HEK293T (cell line): ENCODE data around the gene CDC14C.

Experiments
- CTCF ChIA-PET: fragments of 350-600 bp; formaldehyde crosslinking; extraction: SDS; loops from one replicate; lab custom pipeline; 2021; ENCODE audit warnings: antibody characterized with exemption, inconsistent platforms; lab: Yijun Ruan, JAX
- POLR2A ChIA-PET: fragments of 350-600 bp; formaldehyde crosslinking; extraction: SDS; loops from one replicate; lab custom pipeline; 2020; ENCODE audit warnings: antibody characterized with exemption, inconsistent platforms; lab: Yijun Ruan, JAX
- DNase-seq: peaks from one replicate; pipeline ENCODE4 v3.0.0; 2012; ENCODE audit warnings: mixed read lengths; ENCODE audit errors: extremely low spot score
- ARNT ChIP-seq: fragments of 450-650 bp; IDR thresholded peaks from 2 replicates; pipeline ENCODE4 v1.6.1; 2017; ENCODE audit warnings: mild to moderate bottlenecking
- BHLHE40 ChIP-seq: fragments of 450-650 bp; IDR thresholded peaks from 2 replicates; pipeline ENCODE4 v1.6.1; 2016; ENCODE audit warnings: mild to moderate bottlenecking, moderate library complexity, borderline replicate concordance
- CTBP1 ChIP-seq: fragments of 450-650 bp; IDR thresholded peaks from 2 replicates; pipeline ENCODE4 v1.6.1; 2016; ENCODE audit warnings: borderline replicate concordance
- ELF4 ChIP-seq: fragments of 450-650 bp; IDR thresholded peaks from 2 replicates; pipeline ENCODE4 v1.6.1; 2017; ENCODE audit warnings: antibody characterized with exemption
- FOXA1 ChIP-seq: fragments of 450-650 bp; IDR thresholded peaks from 2 replicates; pipeline ENCODE4 v1.6.1; 2016; ENCODE audit warnings: mild to moderate bottlenecking
- FOXK2 ChIP-seq: fragments of 450-650 bp; IDR thresholded peaks from 2 replicates; pipeline ENCODE4 v1.6.1; 2016; ENCODE audit warnings: mild to moderate bottlenecking
- FOXM1 ChIP-seq: fragments of 450-650 bp; IDR thresholded peaks from 2 replicates; pipeline ENCODE4 v1.6.1; 2017; ENCODE audit warnings: mild to moderate bottlenecking, borderline replicate concordance
- HDGF ChIP-seq: fragments of 450-650 bp; IDR thresholded peaks from 2 replicates; pipeline ENCODE4 v1.6.1; 2017; ENCODE audit warnings: antibody characterized with exemption, borderline replicate concordance
- L3MBTL2 ChIP-seq: fragments of 450-650 bp; conservative IDR thresholded peaks from 2 replicates; pipeline ENCODE4 v1.6.1; 2016; ENCODE audit warnings: mild to moderate bottlenecking
- LEF1 ChIP-seq: fragments of 450-650 bp; IDR thresholded peaks from 2 replicates; pipeline ENCODE4 v1.6.1; 2017; ENCODE audit warnings: mild to moderate bottlenecking, borderline replicate concordance
- NFRKB ChIP-seq: fragments of 450-650 bp; IDR thresholded peaks from 2 replicates; pipeline ENCODE4 v1.6.1; 2016; ENCODE audit warnings: mild to moderate bottlenecking, moderate library complexity
- PKNOX1 ChIP-seq: fragments of 450-650 bp; IDR thresholded peaks from 2 replicates; pipeline ENCODE4 v1.6.1; 2016
- SP1 ChIP-seq: fragments of 450-650 bp; IDR thresholded peaks from 2 replicates; pipeline ENCODE4 v1.6.1; 2017
- SUZ12 ChIP-seq: fragments of 450-650 bp; IDR thresholded peaks from 2 replicates; pipeline ENCODE4 v1.6.1; 2016; ENCODE audit warnings: mild to moderate bottlenecking
- TARDBP ChIP-seq: fragments of 450-650 bp; IDR thresholded peaks from 2 replicates; pipeline ENCODE4 v1.6.1; 2016
- ZNF384 ChIP-seq: fragments of 450-650 bp; IDR thresholded peaks from 2 replicates; pipeline ENCODE4 v1.6.1; 2016

The CDC14C gene

GRCh38 chr7:48924433-48924832 is at the start of gene CDC14C:
Gene CDC14C (plus strand): TSS chr7:48924547. CDS start chr7:48924673, 126 bp downstream.
- no peak for DNase-seq
- CTCF ChIA-PET = no interaction called here
- POLR2A ChIA-PET = no interaction called here
- TF ChIP-seq ARNT (no peak), FOXA1 (no peak), PKNOX1 (no peak), HDGF (no peak), NFRKB (no peak), FOXM1 (no peak), LEF1 (no peak), ELF4 (no peak), L3MBTL2 (no peak), ZNF384 (no peak), SP1 (no peak), SUZ12 (no peak), CTBP1 (no peak), TARDBP (no peak), BHLHE40 (no peak), FOXK2 (no peak)

GRCh38 chr7:48875045-48875916 is 49.1 kb upstream of the CDC14C start:
- POLR2A ChIA-PET = no interaction called here
- CTCF ChIA-PET = interaction anchor here (1.0 kb wide), 1 partner anchor 977 kb away, joined by 3 read pairs; no protein-coding TSS in a partner anchor
- DNase-seq = no peak
- TF ChIP-seq SUZ12 (no peak), ZNF384 (no peak), ELF4 (no peak), FOXM1 (no peak), ARNT (no peak), SP1 (no peak), LEF1 (no peak), TARDBP (no peak), HDGF (no peak), NFRKB (no peak)

GRCh38 chr7:48876087-48876486 is 48.3 kb upstream of the CDC14C start:
- POLR2A ChIA-PET = no interaction called here
- TF ChIP-seq L3MBTL2 (no peak), HDGF (no peak)
- no peak for DNase-seq
- CTCF ChIA-PET = interaction anchor here (1.0 kb wide), 1 partner anchor 976 kb away, joined by 3 read pairs; no protein-coding TSS in a partner anchor

- CTCF ChIA-PET = no interaction called here
Measured at GRCh38 chr7:48880851-48881250, 43.5 kb upstream of the CDC14C start.

GRCh38 chr7:48887500-48887899 is 36.8 kb upstream of the CDC14C start:
- CTCF ChIA-PET = no interaction called here
- TF ChIP-seq ARNT (no peak), LEF1 (no peak), PKNOX1 (no peak), FOXA1 (no peak), FOXM1 (no peak), FOXK2 (no peak), BHLHE40 (no peak), HDGF (no peak), L3MBTL2 (no peak), ELF4 (no peak), TARDBP (no peak), NFRKB (no peak), SP1 (no peak), CTBP1 (no peak), SUZ12 (no peak), ZNF384 (no peak)
- POLR2A ChIA-PET = no interaction called here
- no peak for DNase-seq

More at GRCh38 chr7:48880851-48881250, 43.5 kb upstream of the CDC14C start:
- TF ChIP-seq HDGF (no peak), PKNOX1 (no peak), L3MBTL2 (no peak), CTBP1 (no peak), FOXM1 (no peak)
- POLR2A ChIA-PET = no interaction called here
- DNase-seq = no peak

- CTCF ChIA-PET = no interaction called here
- POLR2A ChIA-PET = no interaction called here
- TF ChIP-seq FOXA1 (no peak), HDGF (no peak), SP1 (no peak), BHLHE40 (no peak), LEF1 (no peak), FOXK2 (no peak), PKNOX1 (no peak), TARDBP (no peak), CTBP1 (no peak), FOXM1 (no peak), ELF4 (no peak), L3MBTL2 (no peak), NFRKB (no peak), ARNT (no peak)
- DNase-seq = no peak
Measured at GRCh38 chr7:48894574-48894973, 29.8 kb upstream of the CDC14C start.
